Stomach (tissue), 4 donors: ENCODE results near the gene ACTL10.

Experiments used
- EP300 ChIP-seq: sonication (generic); formaldehyde crosslinking; IDR thresholded peaks from one replicate; pipeline ENCODE4 v1.6.1; 2017; ENCODE audit warnings: antibody characterized with exemption
- TF ChIP-seq, protein P1 (sequence below), 7 experiments: fragments of 450-650 bp in 4 of 7; fragments of 200-600 bp in 3 of 7; sonication (generic) in 3 of 7; IDR thresholded peaks; one replicate each; pipeline ENCODE4 v1.5.1; 2016 to 2019; ENCODE audit warnings: antibody characterized with exemption in 7 of 7, control low read depth in 2 of 7, mild to moderate bottlenecking in 1 of 7

- TF ChIP-seq, protein P1, sequence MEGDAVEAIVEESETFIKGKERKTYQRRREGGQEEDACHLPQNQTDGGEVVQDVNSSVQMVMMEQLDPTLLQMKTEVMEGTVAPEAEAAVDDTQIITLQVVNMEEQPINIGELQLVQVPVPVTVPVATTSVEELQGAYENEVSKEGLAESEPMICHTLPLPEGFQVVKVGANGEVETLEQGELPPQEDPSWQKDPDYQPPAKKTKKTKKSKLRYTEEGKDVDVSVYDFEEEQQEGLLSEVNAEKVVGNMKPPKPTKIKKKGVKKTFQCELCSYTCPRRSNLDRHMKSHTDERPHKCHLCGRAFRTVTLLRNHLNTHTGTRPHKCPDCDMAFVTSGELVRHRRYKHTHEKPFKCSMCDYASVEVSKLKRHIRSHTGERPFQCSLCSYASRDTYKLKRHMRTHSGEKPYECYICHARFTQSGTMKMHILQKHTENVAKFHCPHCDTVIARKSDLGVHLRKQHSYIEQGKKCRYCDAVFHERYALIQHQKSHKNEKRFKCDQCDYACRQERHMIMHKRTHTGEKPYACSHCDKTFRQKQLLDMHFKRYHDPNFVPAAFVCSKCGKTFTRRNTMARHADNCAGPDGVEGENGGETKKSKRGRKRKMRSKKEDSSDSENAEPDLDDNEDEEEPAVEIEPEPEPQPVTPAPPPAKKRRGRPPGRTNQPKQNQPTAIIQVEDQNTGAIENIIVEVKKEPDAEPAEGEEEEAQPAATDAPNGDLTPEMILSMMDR (IDR thresholded peaks at IDR 0.05) = no peak
- TF ChIP-seq EP300 = no peak
These were observed 15.1 kb downstream of the ACTL10 start for GRCh38 chr20:33681728-33682353.
